SK-N-SH treated with all-trans-retinoic acid at 6 μM for 48 hours (cell line): ENCODE results near the gene GLDC.

Experiments used
- ATAC-seq: fragments of 200-7000 bp; cut with Tn5 transposase; 3 replicates; pipeline ENCODE4 v1.9.1; 2020; ENCODE audit warnings: mild to moderate bottlenecking, moderate library complexity
- BACH2 ChIP-seq: fragments of 250-450 bp; sonication (Bioruptor Pico); IDR thresholded peaks from 2 replicates; pipeline ENCODE4 v1.9.0; 2021; ENCODE audit warnings: mild to moderate bottlenecking, borderline replicate concordance
- ESRRG ChIP-seq: fragments of 250-450 bp; sonication (Bioruptor Pico); IDR thresholded peaks from 2 replicates; pipeline ENCODE4 v1.6.1; 2021; ENCODE audit warnings: mild to moderate bottlenecking
- ISL1 ChIP-seq: fragments of 250-450 bp; sonication (Bioruptor Pico); IDR thresholded peaks from 2 replicates; pipeline ENCODE4 v2.1.2; 2022; ENCODE audit warnings: mild to moderate bottlenecking, moderate library complexity
- PPARA ChIP-seq: fragments of 250-450 bp; sonication (Bioruptor Pico); IDR thresholded peaks from 2 replicates; pipeline ENCODE4 v1.5.0; 2020; ENCODE audit warnings: mild to moderate bottlenecking, borderline replicate concordance
- RARB ChIP-seq: fragments of 250-450 bp; sonication (Bioruptor Pico); IDR thresholded peaks from 2 replicates; pipeline ENCODE4 v1.8.0; 2021; ENCODE audit warnings: mild to moderate bottlenecking, moderate library complexity
- SNAI2 ChIP-seq: fragments of 250-450 bp; sonication (Bioruptor Pico); IDR thresholded peaks from 2 replicates; pipeline ENCODE4 v1.5.0; 2020; ENCODE audit warnings: mild to moderate bottlenecking, moderate library complexity
- TCF4 ChIP-seq: fragments of 250-450 bp; sonication (Bioruptor Pico); IDR thresholded peaks from 2 replicates; pipeline ENCODE4 v1.8.0; 2021; ENCODE audit warnings: mild to moderate bottlenecking, moderate library complexity, borderline replicate concordance
- TOX ChIP-seq: fragments of 250-450 bp; sonication (Bioruptor Pico); IDR thresholded peaks from 2 replicates; pipeline ENCODE4 v1.8.0; 2021; ENCODE audit warnings: mild to moderate bottlenecking, moderate library complexity, borderline replicate concordance
- TSHZ2 ChIP-seq: fragments of 250-450 bp; sonication (Bioruptor Pico); IDR thresholded peaks from 2 replicates; pipeline ENCODE4 v1.5.0; 2020; ENCODE audit warnings: mild to moderate bottlenecking, moderate library complexity
- ZC3H10 ChIP-seq: fragments of 250-450 bp; sonication (Bioruptor Pico); IDR thresholded peaks from 2 replicates; pipeline ENCODE4 v1.5.1; 2021; ENCODE audit warnings: mild to moderate bottlenecking, moderate library complexity
- ZFP3 ChIP-seq: fragments of 250-450 bp; sonication (Bioruptor Pico); IDR thresholded peaks from 2 replicates; pipeline ENCODE4 v1.5.0; 2020; ENCODE audit warnings: mild to moderate bottlenecking, moderate library complexity
- ZFP30 ChIP-seq: fragments of 450-650 bp; formaldehyde crosslinking; IDR thresholded peaks from 2 replicates; pipeline ENCODE4 v1.5.0; 2022; ENCODE audit warnings: mild to moderate bottlenecking, moderate library complexity
- ZNF565 ChIP-seq: fragments of 450-650 bp; formaldehyde crosslinking; conservative IDR thresholded peaks from 2 replicates; pipeline ENCODE4 v1.5.0; 2020; ENCODE audit warnings: low read depth, mild to moderate bottlenecking, moderate library complexity
- ZNF70 ChIP-seq: fragments of 450-650 bp; formaldehyde crosslinking; IDR thresholded peaks from 2 replicates; pipeline ENCODE4 v1.5.0; 2020; ENCODE audit warnings: mild to moderate bottlenecking, moderate library complexity
- ZNF8 ChIP-seq: fragments of 450-650 bp; formaldehyde crosslinking; IDR thresholded peaks from 2 replicates; pipeline ENCODE4 v1.5.0; 2020; ENCODE audit warnings: mild to moderate bottlenecking, moderate library complexity
- TF ChIP-seq, protein P1 (sequence below): fragments of 250-450 bp; sonication (Bioruptor Pico); IDR thresholded peaks from 2 replicates; pipeline ENCODE4 v1.5.1; 2020; ENCODE audit warnings: low read depth, mild to moderate bottlenecking, moderate library complexity
- TF ChIP-seq, protein P2 (sequence below): fragments of 250-450 bp; sonication (Bioruptor Pico); IDR thresholded peaks from 2 replicates; pipeline ENCODE4 v1.8.0; 2021; ENCODE audit warnings: low read depth, mild to moderate bottlenecking, moderate library complexity, borderline replicate concordance
- TF ChIP-seq, protein P3 (sequence below): fragments of 250-450 bp; sonication (Bioruptor Pico); IDR thresholded peaks from 2 replicates; pipeline ENCODE4 v1.5.1; 2021; ENCODE audit warnings: mild to moderate bottlenecking, moderate library complexity

Gene GLDC

GRCh38 chr9:6681147-6681956, 35.8 kb upstream of the GLDC start (continued):
- TF ChIP-seq TSHZ2 (CRISPR knock-in tag) (no peak), SNAI2 (CRISPR knock-in tag) (no peak; the same call in 1 of the 2 replicates), ZNF8 (no peak), PPARA (CRISPR knock-in tag) (no peak), ZC3H10 (CRISPR knock-in tag) (no peak), RARB (CRISPR knock-in tag) (no peak), ISL1 (peak; percentile 15; the same call in 1 of the 2 replicates), TCF4 (CRISPR knock-in tag) (no peak), BACH2 (CRISPR knock-in tag) (no peak), ZNF565 (CRISPR knock-in tag) (no peak)
- TF ChIP-seq, protein P1, sequence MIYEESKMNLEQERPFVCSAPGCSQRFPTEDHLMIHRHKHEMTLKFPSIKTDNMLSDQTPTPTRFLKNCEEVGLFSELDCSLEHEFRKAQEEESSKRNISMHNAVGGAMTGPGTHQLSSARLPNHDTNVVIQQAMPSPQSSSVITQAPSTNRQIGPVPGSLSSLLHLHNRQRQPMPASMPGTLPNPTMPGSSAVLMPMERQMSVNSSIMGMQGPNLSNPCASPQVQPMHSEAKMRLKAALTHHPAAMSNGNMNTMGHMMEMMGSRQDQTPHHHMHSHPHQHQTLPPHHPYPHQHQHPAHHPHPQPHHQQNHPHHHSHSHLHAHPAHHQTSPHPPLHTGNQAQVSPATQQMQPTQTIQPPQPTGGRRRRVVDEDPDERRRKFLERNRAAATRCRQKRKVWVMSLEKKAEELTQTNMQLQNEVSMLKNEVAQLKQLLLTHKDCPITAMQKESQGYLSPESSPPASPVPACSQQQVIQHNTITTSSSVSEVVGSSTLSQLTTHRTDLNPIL (CRISPR knock-in tag), result no peak
- TF ChIP-seq, protein P2, sequence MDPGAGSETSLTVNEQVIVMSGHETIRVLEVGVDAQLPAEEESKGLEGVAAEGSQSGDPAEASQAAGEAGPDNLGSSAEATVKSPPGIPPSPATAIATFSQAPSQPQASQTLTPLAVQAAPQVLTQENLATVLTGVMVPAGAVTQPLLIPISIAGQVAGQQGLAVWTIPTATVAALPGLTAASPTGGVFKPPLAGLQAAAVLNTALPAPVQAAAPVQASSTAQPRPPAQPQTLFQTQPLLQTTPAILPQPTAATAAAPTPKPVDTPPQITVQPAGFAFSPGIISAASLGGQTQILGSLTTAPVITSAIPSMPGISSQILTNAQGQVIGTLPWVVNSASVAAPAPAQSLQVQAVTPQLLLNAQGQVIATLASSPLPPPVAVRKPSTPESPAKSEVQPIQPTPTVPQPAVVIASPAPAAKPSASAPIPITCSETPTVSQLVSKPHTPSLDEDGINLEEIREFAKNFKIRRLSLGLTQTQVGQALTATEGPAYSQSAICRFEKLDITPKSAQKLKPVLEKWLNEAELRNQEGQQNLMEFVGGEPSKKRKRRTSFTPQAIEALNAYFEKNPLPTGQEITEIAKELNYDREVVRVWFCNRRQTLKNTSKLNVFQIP (CRISPR knock-in tag), result no peak

GRCh38 chr9:6680797-6681146, 35.2 kb upstream of the GLDC start:
- peak; percentile 99; the same call in 1 of the 2 replicates for TF ChIP-seq SNAI2 (CRISPR knock-in tag)
- TF ChIP-seq BACH2 (CRISPR knock-in tag), result no peak
- no peak for TF ChIP-seq ZFP30 (CRISPR knock-in tag)
- peak; percentile 51 for ATAC-seq

DNA sequence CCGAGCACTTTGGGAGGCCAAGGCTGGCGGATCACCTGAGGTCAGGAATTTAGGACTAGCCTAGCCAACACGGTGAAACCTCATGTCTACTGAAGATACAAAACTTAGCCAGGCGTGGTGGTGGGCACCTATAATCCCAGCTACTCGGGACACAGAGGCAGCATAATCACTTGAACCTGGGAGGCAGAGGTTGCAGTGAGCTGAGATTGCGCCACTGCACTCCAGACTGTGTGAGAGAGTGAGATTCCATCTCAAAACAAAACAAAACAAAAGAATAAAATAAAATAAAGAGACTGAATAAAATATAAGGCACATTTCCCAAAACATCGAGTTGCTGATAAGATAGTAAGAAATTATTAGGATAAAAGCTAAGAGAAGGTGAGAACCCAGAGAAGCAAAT, 32.3 kb upstream of the GLDC start:
- no peak for ATAC-seq
- TF ChIP-seq TOX (CRISPR knock-in tag) (no peak), ZFP3 (CRISPR knock-in tag) (no peak), ZNF70 (CRISPR knock-in tag) (no peak), RARB (CRISPR knock-in tag) (no peak), ESRRG (CRISPR knock-in tag) (no peak), PPARA (CRISPR knock-in tag) (no peak), TSHZ2 (CRISPR knock-in tag) (no peak), ZFP30 (CRISPR knock-in tag) (no peak), ISL1 (no peak)
- TF ChIP-seq, protein P2 (CRISPR knock-in tag), result no peak
- TF ChIP-seq, protein P3, sequence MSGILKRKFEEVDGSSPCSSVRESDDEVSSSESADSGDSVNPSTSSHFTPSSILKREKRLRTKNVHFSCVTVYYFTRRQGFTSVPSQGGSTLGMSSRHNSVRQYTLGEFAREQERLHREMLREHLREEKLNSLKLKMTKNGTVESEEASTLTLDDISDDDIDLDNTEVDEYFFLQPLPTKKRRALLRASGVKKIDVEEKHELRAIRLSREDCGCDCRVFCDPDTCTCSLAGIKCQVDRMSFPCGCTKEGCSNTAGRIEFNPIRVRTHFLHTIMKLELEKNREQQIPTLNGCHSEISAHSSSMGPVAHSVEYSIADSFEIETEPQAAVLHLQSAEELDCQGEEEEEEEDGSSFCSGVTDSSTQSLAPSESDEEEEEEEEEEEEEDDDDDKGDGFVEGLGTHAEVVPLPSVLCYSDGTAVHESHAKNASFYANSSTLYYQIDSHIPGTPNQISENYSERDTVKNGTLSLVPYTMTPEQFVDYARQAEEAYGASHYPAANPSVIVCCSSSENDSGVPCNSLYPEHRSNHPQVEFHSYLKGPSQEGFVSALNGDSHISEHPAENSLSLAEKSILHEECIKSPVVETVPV, result no peak
